GM19193 (cell line): ENCODE measurements around the gene KIAA0753.

ENCODE experiments used
- POLR2A ChIP-seq: IDR thresholded peaks from 4 replicates; pipeline ENCODE4 v1.6.1; 2011; ENCODE audit not compliant: insufficient read depth, insufficient read length; ENCODE audit errors: extremely low read depth

The KIAA0753 gene

GRCh38 chr17:6675201-6675825 lies 34.8 kb upstream of the KIAA0753 start:
- TF ChIP-seq POLR2A = no peak

- no peak for TF ChIP-seq POLR2A
These were observed 34.1 kb upstream of the KIAA0753 start for GRCh38 chr17:6674586-6674985.

GRCh38 chr17:6671431-6671830 lies 30.9 kb upstream of the KIAA0753 start:
- no peak for TF ChIP-seq POLR2A

- TF ChIP-seq POLR2A = no peak
These were observed 30.5 kb upstream of the KIAA0753 start for GRCh38 chr17:6670999-6671398.

GRCh38 chr17:6670571-6670970 lies 30.1 kb upstream of the KIAA0753 start:
- TF ChIP-seq POLR2A = no peak

GRCh38 chr17:6669479-6670212 lies 29.1 kb upstream of the KIAA0753 start:
- no peak for TF ChIP-seq POLR2A

GRCh38 chr17:6668727-6669425 lies 28.4 kb upstream of the KIAA0753 start:
- TF ChIP-seq POLR2A = no peak

- TF ChIP-seq POLR2A = no peak
These were observed 27.7 kb upstream of the KIAA0753 start for GRCh38 chr17:6668219-6668618.

GRCh38 chr17:6667516-6667915 lies 27.0 kb upstream of the KIAA0753 start:
- TF ChIP-seq POLR2A = no peak

- no peak for TF ChIP-seq POLR2A
These were observed 26.0 kb upstream of the KIAA0753 start for GRCh38 chr17:6666557-6666956.

GRCh38 chr17:6666077-6666521 lies 25.6 kb upstream of the KIAA0753 start:
- TF ChIP-seq POLR2A = no peak

GRCh38 chr17:6661464-6661848 lies 20.9 kb upstream of the KIAA0753 start:
- TF ChIP-seq POLR2A = no peak

- no peak for TF ChIP-seq POLR2A
These were observed 20.4 kb upstream of the KIAA0753 start for GRCh38 chr17:6660805-6661463.

GRCh38 chr17:6660101-6660500 lies 19.6 kb upstream of the KIAA0753 start:
- TF ChIP-seq POLR2A = no peak

- no peak for TF ChIP-seq POLR2A
These were observed 17.2 kb upstream of the KIAA0753 start for GRCh38 chr17:6657633-6658287.

GRCh38 chr17:6656797-6657632 lies 16.5 kb upstream of the KIAA0753 start:
- peak; percentile 54 for TF ChIP-seq POLR2A
